H1 (cell line): Measurements from ENCODE around the gene NEDD4L. TPM values are rescaled to one million over a fixed set of nuclear protein-coding genes. Genes with fewer than 3 reads are reported as not detected.

Experiments used
- CTCF ChIA-PET: fragments of 300-600 bp; sonication (Branson Sonifier 250); formaldehyde crosslinking; loops from one replicate; lab custom pipeline; 2021; ENCODE audit not compliant: partially characterized antibody; lab: Charles Lee
- POLR2A ChIA-PET: fragments of 300-600 bp; sonication (Branson Sonifier 250); formaldehyde crosslinking; loops from one replicate; lab custom pipeline; 2021; ENCODE audit warnings: inconsistent platforms; ENCODE audit not compliant: partially characterized antibody; lab: Charles Lee
- DNase-seq, 2 experiments: peaks; one replicate each; pipeline versions ENCODE4 v3.0.0 to v3.0.0-alpha.2; 2010 to 2022; ENCODE audit warnings: low spot score in 2 of 2, low read depth in 1 of 2, mixed read lengths in 1 of 2
- FAIRE-seq: peaks from 2 replicates; lab custom pipeline; 2011; peaks lifted over from hg19 to GRCh38; lab: Jason Lieb, UNC
- H2AFZ ChIP-seq: 2 replicates; pipeline ENCODE4 v1.8.1; 2012; ENCODE audit warnings: low read length, inconsistent platforms
- H2AK5ac ChIP-seq: 2 replicates; pipeline ENCODE4 v1.6.1; 2013; ENCODE audit warnings: low read depth, low read length
- H2BK120ac ChIP-seq: replicated peaks from 2 replicates; pipeline ENCODE3; 2013; ENCODE audit warnings: low read depth, low read length, inconsistent platforms
- H2BK12ac ChIP-seq: 2 replicates; pipeline ENCODE4 v1.6.1; 2013; ENCODE audit warnings: low read depth, low read length
- H2BK15ac ChIP-seq: 2 replicates; pipeline ENCODE4 v1.6.1; 2013; ENCODE audit warnings: low read length
- H2BK20ac ChIP-seq: 2 replicates; pipeline ENCODE4 v1.6.1; 2013; ENCODE audit warnings: low read length
- H2BK5ac ChIP-seq: 2 replicates; pipeline ENCODE4 v1.6.1; 2013; ENCODE audit warnings: low read depth, low read length
- H3K14ac ChIP-seq: 2 replicates; pipeline ENCODE4 v1.6.1; 2013; ENCODE audit warnings: inconsistent platforms; ENCODE audit not compliant: insufficient read length
- H3K18ac ChIP-seq: 2 replicates; pipeline ENCODE4 v1.6.1; 2013; ENCODE audit warnings: low read length; ENCODE audit errors: extremely low read depth
- H3K23ac ChIP-seq: 2 replicates; pipeline ENCODE4 v1.6.1; 2013; ENCODE audit warnings: inconsistent platforms; ENCODE audit not compliant: insufficient read length
- H3K23me2 ChIP-seq: 2 replicates; pipeline ENCODE4 v1.6.1; 2013; ENCODE audit warnings: low read depth, low read length
- H3K27ac ChIP-seq: 2 replicates; pipeline ENCODE4 v1.6.1; 2011; ENCODE audit warnings: low read depth, low read length, inconsistent platforms
- H3K27me3 ChIP-seq, 4 experiments: replicated peaks in 1 of 4; 1 replicate in 1 of 4; 2 replicates in 3 of 4; pipeline versions ENCODE4 v1.6.1 to v1.8.1; 2011 to 2013; ENCODE audit warnings: low read length in 3 of 4, mild to moderate bottlenecking in 3 of 4, inconsistent platforms in 2 of 4, mixed read lengths in 2 of 4, moderate library complexity in 1 of 4; ENCODE audit not compliant: control insufficient read depth in 3 of 4, insufficient read depth in 3 of 4; ENCODE audit errors: extremely low read depth in 1 of 4
- H3K36me3 ChIP-seq, 4 experiments: 2 replicates each; pipeline versions ENCODE4 v1.6.1 to v1.8.1; 2011 to 2013; ENCODE audit warnings: mild to moderate bottlenecking in 4 of 4, low read length in 3 of 4, moderate library complexity in 2 of 4, control low read depth in 1 of 4, inconsistent platforms in 1 of 4; ENCODE audit not compliant: insufficient read depth in 4 of 4, control insufficient read depth in 2 of 4
- H3K4ac ChIP-seq: replicated peaks from 2 replicates; pipeline ENCODE3; 2013; ENCODE audit warnings: low read length, low read depth, mixed read lengths, inconsistent platforms; ENCODE audit not compliant: insufficient read length
- H3K4me1 ChIP-seq, 4 experiments: replicated peaks in 1 of 4; 1 replicate in 1 of 4; 2 replicates in 3 of 4; pipeline versions ENCODE4 v1.6.1 to v1.8.1; 2011 to 2013; ENCODE audit warnings: low read length in 3 of 4, inconsistent platforms in 2 of 4, mixed read lengths in 1 of 4; ENCODE audit not compliant: insufficient read depth in 4 of 4, control insufficient read depth in 3 of 4
- H3K4me2 ChIP-seq, 2 experiments: 2 replicates each; pipeline versions ENCODE4 v1.6.1 to v1.8.1; 2011 to 2013; ENCODE audit warnings: low read depth in 2 of 2, low read length in 2 of 2, control low read depth in 1 of 2, inconsistent platforms in 1 of 2, mild to moderate bottlenecking in 1 of 2; ENCODE audit not compliant: insufficient read depth in 1 of 2
- H3K4me3 ChIP-seq, 4 experiments: fragments of 200-600, 300-600 bp in 1 of 4; sonication (generic), shearing (Covaris generic), sonication (Bioruptor Twin) in 1 of 4; 2 replicates each; pipeline versions ENCODE4 v1.5.1 to v1.8.1; 2011 to 2016; ENCODE audit warnings: low read length in 4 of 4, low read depth in 3 of 4, control low read depth in 2 of 4, inconsistent platforms in 2 of 4, mild to moderate bottlenecking in 2 of 4, mixed read lengths in 1 of 4, moderate library complexity in 1 of 4; ENCODE audit not compliant: insufficient read depth in 2 of 4; ENCODE audit errors: extremely low read depth in 1 of 4
- H3K56ac ChIP-seq: replicated peaks from 2 replicates; pipeline ENCODE3; 2013; ENCODE audit warnings: low read depth, mild to moderate bottlenecking, mixed read lengths, low read length, inconsistent platforms; ENCODE audit not compliant: insufficient read length
- H3K79me1 ChIP-seq: 2 replicates; pipeline ENCODE4 v1.6.1; 2013; ENCODE audit warnings: low read depth, low read length, control low read depth
- H3K79me2 ChIP-seq, 2 experiments: 2 replicates each; pipeline versions ENCODE4 v1.6.1 to v1.8.1; 2012 to 2013; ENCODE audit warnings: low read length in 2 of 2, mild to moderate bottlenecking in 2 of 2, inconsistent platforms in 1 of 2; ENCODE audit not compliant: insufficient read depth in 2 of 2, control insufficient read depth in 1 of 2
- H3K9ac ChIP-seq, 4 experiments: replicated peaks in 1 of 4; 1 replicate in 1 of 4; 2 replicates in 3 of 4; pipeline versions ENCODE4 v1.6.1 to v1.8.1; 2011 to 2013; ENCODE audit warnings: low read depth in 3 of 4, low read length in 3 of 4, control low read depth in 2 of 4, mild to moderate bottlenecking in 2 of 4, moderate library complexity in 2 of 4, inconsistent platforms in 1 of 4; ENCODE audit errors: extremely low read depth in 1 of 4
- H3K9me3 ChIP-seq, 2 experiments: 2 replicates each; pipeline versions ENCODE4 v1.6.1 to v1.8.1; 2012 to 2013; ENCODE audit warnings: mild to moderate bottlenecking in 2 of 2, moderate library complexity in 2 of 2, control low read depth in 1 of 2, inconsistent platforms in 1 of 2, low read depth in 1 of 2, low read length in 1 of 2, mixed read lengths in 1 of 2; ENCODE audit not compliant: insufficient read depth in 2 of 2
- H4K20me1 ChIP-seq, 2 experiments: replicated peaks in 1 of 2; 2 replicates each; pipeline versions ENCODE3 to v1.8.1; 2011 to 2013; ENCODE audit warnings: inconsistent platforms in 2 of 2, low read length in 2 of 2, mild to moderate bottlenecking in 1 of 2; ENCODE audit not compliant: insufficient read depth in 2 of 2, control insufficient read depth in 1 of 2
- H4K5ac ChIP-seq: 2 replicates; pipeline ENCODE4 v1.6.1; 2013; ENCODE audit warnings: low read length, low read depth, mixed read lengths, inconsistent platforms; ENCODE audit not compliant: insufficient read length
- H4K8ac ChIP-seq: 2 replicates; pipeline ENCODE4 v1.8.0; 2013; ENCODE audit warnings: mild to moderate bottlenecking, moderate library complexity, low read length, inconsistent platforms; ENCODE audit not compliant: insufficient read depth; ENCODE audit errors: extremely low read depth
- H4K91ac ChIP-seq: replicated peaks from 2 replicates; pipeline ENCODE3; 2013; ENCODE audit warnings: low read length, mixed read lengths, inconsistent platforms; ENCODE audit not compliant: insufficient read length
- ATF2 ChIP-seq: IDR thresholded peaks from 2 replicates; pipeline ENCODE4 v1.6.1; 2012; ENCODE audit warnings: low read length, inconsistent platforms
- ATF3 ChIP-seq: IDR thresholded peaks from 2 replicates; pipeline ENCODE4 v1.6.1; 2011; ENCODE audit warnings: low read depth, mild to moderate bottlenecking, low read length; ENCODE audit not compliant: insufficient read depth
- BACH1 ChIP-seq: IDR thresholded peaks from 2 replicates; pipeline ENCODE4 v1.6.1; 2012; ENCODE audit warnings: low read length, improper control_type of control experiment
- EGR1 ChIP-seq: IDR thresholded peaks from 2 replicates; pipeline ENCODE4 v1.6.1; 2011; ENCODE audit warnings: low read depth, low read length, borderline replicate concordance
- EZH2 ChIP-seq: fragments of 200-600 bp; sonication (generic); IDR thresholded peaks from 2 replicates; pipeline ENCODE4 v1.7.1; 2012; ENCODE audit warnings: low read depth, mild to moderate bottlenecking, moderate library complexity, low read length, inconsistent platforms; ENCODE audit not compliant: severe bottlenecking
- FOSL1 ChIP-seq: IDR thresholded peaks from 2 replicates; pipeline ENCODE4 v1.6.1; 2011; ENCODE audit warnings: mild to moderate bottlenecking, low read depth, low read length, moderate library complexity; ENCODE audit not compliant: insufficient read depth
- HDAC6 ChIP-seq: IDR thresholded peaks from one replicate; pipeline ENCODE4 v1.7.1; 2012; ENCODE audit warnings: low read depth, mild to moderate bottlenecking, inconsistent platforms, low read length, moderate library complexity
- JUN ChIP-seq: IDR thresholded peaks from 2 replicates; pipeline ENCODE4 v1.6.1; 2011; ENCODE audit warnings: low read depth, mild to moderate bottlenecking, improper control_type of control experiment, low read length
- SIX5 ChIP-seq: IDR thresholded peaks from 2 replicates; pipeline ENCODE4 v1.6.1; 2011; ENCODE audit warnings: mild to moderate bottlenecking, low read depth, low read length
- SUZ12 ChIP-seq: fragments of 200-600 bp; sonication (generic); IDR thresholded peaks from 2 replicates; pipeline ENCODE4 v1.6.1; 2012; ENCODE audit warnings: mild to moderate bottlenecking, inconsistent platforms, low read length, moderate library complexity, mixed read lengths
- YY1 ChIP-seq: IDR thresholded peaks from 2 replicates; pipeline ENCODE4 v1.6.1; 2011; ENCODE audit warnings: low read depth, mild to moderate bottlenecking, low read length
- WGBS, 2 experiments: shearing (Covaris generic) in 1 of 2; methylation state at CpG; one replicate each; pipeline versions ENCODE4 v1.1.6 to v1.1.7; 2013 to 2015; ENCODE audit warnings: low lambda C conversion rate in 2 of 2, mixed read lengths in 2 of 2, inconsistent platforms in 1 of 2, low coverage in 1 of 2, missing lambda C conversion rate in 1 of 2; ENCODE audit not compliant: insufficient replicate concordance in 2 of 2, insufficient coverage in 1 of 2, insufficient read length in 1 of 2; ENCODE audit errors: extremely low coverage in 1 of 2, missing lambda C conversion rate in 1 of 2; 5-methylcytosine and 5-hydroxymethylcytosine counted together
- polyA plus RNA-seq, 7 experiments: library from polyadenylated mRNA; depleted of rRNA in 3 of 7; stranded (reverse) in 5 of 7; unstranded in 2 of 7; fragments of >200 nt in 5 of 7; fragments of 200-250 nt in 2 of 7; gene quantifications; 1 replicate in 5 of 7; 2 replicates in 1 of 7; 4 replicates in 1 of 7; pipeline versions ENCODE4 v1.2.1 to v1.2.3, GENCODE V29; 2011 to 2013; ENCODE audit warnings: missing spikeins in 2 of 7, mixed read lengths in 2 of 7
- total RNA-seq: library from RNA; stranded (reverse); fragmentation: NEBNext Ultra II Directional; extraction: Animal tissue kit (Norgen Biotek cat#: 25700); gene quantifications from 2 replicates; pipeline ENCODE4 v1.2.1, GENCODE V29; 2021

The NEDD4L gene
- total and polyA plus RNA-seq, 2 of the 8 experiments (the other 6 are each of a cell fraction or from before 2014, with no cell fraction given): 37.3 to 69.8 TPM

GRCh38 chr18:58367425-58368140 lies 323.6 kb downstream of the NEDD4L start:
- ChIA-PET CTCF (interaction anchor here (0.6 to 1.7 kb wide), 3 partner anchors 20 to 700 kb away, joined by 3 to 4 read pairs (median 3); no protein-coding TSS in a partner anchor), POLR2A (no interaction called here)
- TF ChIP-seq ATF3 (no peak), BACH1 (no peak), HDAC6 (no peak), EGR1 (no peak), FOSL1 (no peak), SUZ12 (no peak), JUN (no peak), YY1 (no peak), EZH2 (no peak), ATF2 (no peak), SIX5 (no peak)

More at GRCh38 chr18:58367425-58368140, 323.6 kb downstream of the NEDD4L start:
- 89% methylated on average over 9 of the region's 9 CpGs; no CpG with 5 or more reads in 1 of the 2 experiments for WGBS, 2 experiments
- H3K14ac ChIP-seq: no peak overlapping the region
- no peak overlapping the region for H3K27ac ChIP-seq
- no peak overlapping the region for H3K4me3 ChIP-seq
- no peak overlapping the region for H2AK5ac ChIP-seq
- H4K20me1 ChIP-seq: no peaks in the 10 kb centered on the region
- no peaks in the 10 kb centered on the region for H3K9me3 ChIP-seq
- H3K4ac ChIP-seq: no peak overlapping the region
- no peak overlapping the region for H2BK12ac ChIP-seq
- no peak overlapping the region for H4K5ac ChIP-seq
- peaks cover 15 to 62% (median 29%) of the 10 kb centered on the region in 4 experiments; a peak in 7 of 8 replicates for H3K36me3 ChIP-seq
- H3K4me2 ChIP-seq: no peak overlapping the region
- H4K91ac ChIP-seq: no peak overlapping the region
- FAIRE-seq (no peak), DNase-seq (no peak)
- no peak overlapping the region for H2AFZ ChIP-seq
- no peak overlapping the region for H2BK20ac ChIP-seq
- H3K27me3 ChIP-seq: no peaks in the 10 kb centered on the region
- no peaks in the 10 kb centered on the region for H3K79me2 ChIP-seq
- no peak overlapping the region for H3K9ac ChIP-seq
- H2BK15ac ChIP-seq: no peak overlapping the region
- no peak overlapping the region for H2BK5ac ChIP-seq
- no peak overlapping the region for H3K18ac ChIP-seq
- H2BK120ac ChIP-seq: no peak overlapping the region
- no peaks in the 10 kb centered on the region for H3K79me1 ChIP-seq
- H3K23ac ChIP-seq: no peak overlapping the region
- no peak overlapping the region for H3K56ac ChIP-seq
- no peaks in the 10 kb centered on the region for H3K23me2 ChIP-seq
- no peaks in the 10 kb centered on the region for H3K4me1 ChIP-seq
- no peak overlapping the region for H4K8ac ChIP-seq
